ENCODE measurements around the gene TIMM21. TPM values are rescaled to one million over a fixed set of nuclear protein-coding genes. Genes with fewer than 3 reads are reported as not detected.

The TIMM21 gene
- total and polyA plus RNA-seq, 2 of the 13 experiments (the other 11 are each of a cell fraction or from before 2014, with no cell fraction given): 29.6 to 62.3 TPM

DNA sequence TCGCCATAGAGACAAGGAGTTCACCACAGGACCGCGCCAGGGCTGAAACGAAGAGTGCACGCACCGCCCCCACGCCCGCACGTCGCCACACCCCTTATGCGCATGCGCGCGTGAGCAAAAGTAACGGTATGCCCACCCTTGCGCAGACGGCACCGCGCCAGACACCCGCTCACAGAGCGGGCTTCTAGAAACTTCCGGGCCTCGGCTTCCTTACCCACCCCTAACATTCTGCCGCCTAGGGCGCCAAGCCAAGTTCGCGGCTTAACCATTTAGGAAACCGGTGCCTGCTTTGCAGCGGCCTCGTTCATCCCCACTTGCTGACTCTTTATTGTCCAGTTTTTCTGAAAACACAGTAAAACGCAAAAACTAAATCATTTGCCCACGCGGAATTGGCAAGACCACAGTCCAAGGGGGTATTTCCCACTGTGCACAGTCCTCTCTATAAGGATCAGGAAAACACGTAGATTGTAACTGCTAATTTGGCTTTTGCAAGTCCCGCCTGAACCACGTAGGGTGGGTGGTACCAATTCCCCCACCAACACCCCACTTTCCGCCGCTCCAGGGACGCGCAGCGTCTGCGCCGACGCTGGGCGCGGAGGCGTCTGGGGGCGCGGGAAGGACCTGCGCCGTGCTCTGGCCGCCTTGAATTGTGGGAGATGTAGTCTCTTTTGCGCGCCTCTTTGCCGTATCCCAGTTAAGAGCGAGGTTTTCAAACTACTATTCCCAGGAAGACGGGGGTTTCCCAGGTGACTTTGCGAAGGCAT is at the start of gene TIMM21, which contains the start of gene FBXO15 (continued):
- TF ChIP-seq ARID3A (IDR thresholded peaks at IDR 0.05; ENCODE audit: low read depth, low read length): no peak
- TF ChIP-seq, protein P1, sequence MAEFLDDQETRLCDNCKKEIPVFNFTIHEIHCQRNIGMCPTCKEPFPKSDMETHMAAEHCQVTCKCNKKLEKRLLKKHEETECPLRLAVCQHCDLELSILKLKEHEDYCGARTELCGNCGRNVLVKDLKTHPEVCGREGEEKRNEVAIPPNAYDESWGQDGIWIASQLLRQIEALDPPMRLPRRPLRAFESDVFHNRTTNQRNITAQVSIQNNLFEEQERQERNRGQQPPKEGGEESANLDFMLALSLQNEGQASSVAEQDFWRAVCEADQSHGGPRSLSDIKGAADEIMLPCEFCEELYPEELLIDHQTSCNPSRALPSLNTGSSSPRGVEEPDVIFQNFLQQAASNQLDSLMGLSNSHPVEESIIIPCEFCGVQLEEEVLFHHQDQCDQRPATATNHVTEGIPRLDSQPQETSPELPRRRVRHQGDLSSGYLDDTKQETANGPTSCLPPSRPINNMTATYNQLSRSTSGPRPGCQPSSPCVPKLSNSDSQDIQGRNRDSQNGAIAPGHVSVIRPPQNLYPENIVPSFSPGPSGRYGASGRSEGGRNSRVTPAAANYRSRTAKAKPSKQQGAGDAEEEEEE (CRISPR knock-in tag; IDR thresholded peaks at IDR 0.05; ENCODE audit: borderline replicate concordance): peak; percentile 48; the same call in 1 of the 2 replicates
- 0 out of 2 replicates have a peak, but pooled peaks have one; percentile 20 for TF ChIP-seq ZSCAN5A (CRISPR knock-in tag; IDR thresholded peaks at IDR 0.05; ENCODE audit: borderline replicate concordance)
- no peak for TF ChIP-seq PTBP1 (IDR thresholded peaks at IDR 0.05; ENCODE audit: low read depth, low read length, poor library complexity, severe bottlenecking)
- peak; percentile 77 for TF ChIP-seq IKZF5 (CRISPR knock-in tag; IDR thresholded peaks at IDR 0.05)
- no peak for TF ChIP-seq NFIC (IDR thresholded peaks at IDR 0.05; ENCODE audit: low read length)

Data from HepG2 (cell line).